COLO668 (cell line): ENCODE data around the gene DEGS2.
"Not testable (repeated sequence)": the region's sequence is repeated elsewhere in the genome, so short reads cannot be mapped to it uniquely, and the experiment has no call there.

Experiments
- DNase-seq: peaks from one replicate; lab custom pipeline; 2025; ENCODE audit not compliant: unreplicated experiment; lab: John Stamatoyannopoulos, UW

Gene DEGS2

DNA sequence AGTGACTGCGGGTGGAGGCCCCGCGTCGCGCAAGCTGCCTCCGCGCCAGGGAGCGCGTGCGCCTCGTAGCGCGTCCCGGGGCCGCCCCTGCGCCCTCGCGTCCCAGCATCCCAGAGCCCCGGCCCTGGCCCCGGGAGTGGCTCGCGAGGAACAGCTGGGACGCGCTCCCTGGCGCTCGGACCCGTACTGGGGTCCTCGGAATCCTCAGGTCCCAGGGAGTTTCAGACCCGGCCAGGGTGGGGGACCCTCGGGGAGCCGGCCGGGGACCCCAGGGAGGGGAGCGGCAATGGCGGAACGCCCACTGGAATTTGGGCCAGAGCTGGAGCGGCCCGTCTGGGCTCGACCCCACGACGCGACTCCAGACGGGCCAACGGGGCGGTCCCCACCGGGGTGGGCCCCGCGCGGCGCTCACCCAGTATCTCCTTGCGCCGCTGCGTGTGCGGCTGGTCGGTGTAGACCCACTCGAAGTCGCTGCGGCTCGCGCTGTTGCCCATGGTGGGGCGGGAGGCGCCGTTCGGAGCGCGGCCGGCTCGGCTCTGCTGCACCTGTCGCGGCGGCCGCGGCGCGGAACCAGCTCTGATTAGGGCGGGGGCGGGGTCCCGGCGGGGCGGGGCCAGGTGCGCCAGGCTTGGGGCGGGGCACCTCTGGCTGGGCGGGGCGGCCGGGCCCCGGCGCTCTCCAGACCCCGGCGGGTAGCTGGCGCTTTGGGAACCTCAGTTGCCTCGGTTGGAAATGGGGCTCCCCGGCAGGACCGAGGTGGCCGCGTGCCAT lies at the start of gene DEGS2:
Gene DEGS2, minus strand, starts transcription at position 552 of the 771 bp plus-strand sequence. Its CDS starts 58 bp downstream, at position 494.
- DNase-seq = peak; percentile 92

DNA sequence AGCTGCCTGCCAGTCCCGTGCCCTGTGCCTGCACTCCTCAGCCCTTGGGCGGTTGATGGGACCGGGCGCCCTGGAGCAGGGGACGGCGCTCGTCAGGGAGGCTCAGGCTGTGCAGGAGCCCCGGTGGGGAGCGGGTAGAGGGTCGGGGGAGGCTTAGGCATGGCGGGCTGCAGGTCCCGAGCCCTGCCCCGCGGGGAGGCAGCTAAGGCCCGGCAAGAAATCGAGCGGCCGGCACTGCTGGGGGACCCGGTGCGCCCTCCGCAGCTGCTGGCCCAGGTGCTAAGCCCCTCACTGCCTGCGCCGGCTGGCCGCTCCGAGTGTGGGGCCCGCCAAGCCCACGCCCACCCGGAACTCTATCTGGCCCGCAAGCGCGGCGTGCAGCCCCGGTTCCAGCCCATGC lies 48.7 kb upstream of the DEGS2 start:
- DNase-seq = not testable (repeated sequence)

DNA sequence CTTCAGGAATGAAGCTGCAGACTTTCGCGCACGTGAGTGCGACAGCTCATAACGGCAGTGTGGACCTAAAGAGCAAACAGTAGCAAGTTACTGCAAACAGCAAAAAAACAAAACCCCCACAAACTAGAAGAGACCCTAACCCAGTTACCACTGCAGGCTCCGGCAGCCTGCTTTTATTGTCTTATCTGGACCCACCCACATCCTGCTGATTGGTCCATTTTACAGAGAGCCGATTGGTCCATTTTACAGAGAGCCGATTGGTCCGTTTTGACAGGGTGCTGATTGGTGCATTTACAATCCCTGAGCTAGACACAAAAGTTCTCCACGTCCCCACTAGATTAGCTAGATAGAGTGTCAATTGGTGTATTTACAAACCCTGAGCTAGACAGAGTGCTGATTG lies 48.1 kb upstream of the DEGS2 start:
- not testable (repeated sequence) for DNase-seq

DNA sequence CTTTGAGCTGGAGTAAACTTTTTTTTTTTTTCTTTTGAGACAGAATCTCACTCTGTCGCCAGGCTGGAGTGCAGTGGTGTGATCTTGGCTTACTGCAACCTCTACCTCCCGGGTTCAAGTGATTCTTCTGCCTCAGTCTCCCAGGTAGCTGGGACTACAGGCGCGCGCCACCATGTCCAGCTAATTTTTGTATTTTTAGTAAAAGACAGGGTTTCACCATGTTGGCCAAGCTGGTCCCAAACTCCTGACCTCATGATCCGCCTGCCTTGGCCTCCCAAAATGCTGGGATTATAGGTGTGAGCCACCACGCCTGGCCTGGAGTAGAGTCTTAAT lies 45.4 kb upstream of the DEGS2 start:
- not testable (repeated sequence) for DNase-seq

DNA sequence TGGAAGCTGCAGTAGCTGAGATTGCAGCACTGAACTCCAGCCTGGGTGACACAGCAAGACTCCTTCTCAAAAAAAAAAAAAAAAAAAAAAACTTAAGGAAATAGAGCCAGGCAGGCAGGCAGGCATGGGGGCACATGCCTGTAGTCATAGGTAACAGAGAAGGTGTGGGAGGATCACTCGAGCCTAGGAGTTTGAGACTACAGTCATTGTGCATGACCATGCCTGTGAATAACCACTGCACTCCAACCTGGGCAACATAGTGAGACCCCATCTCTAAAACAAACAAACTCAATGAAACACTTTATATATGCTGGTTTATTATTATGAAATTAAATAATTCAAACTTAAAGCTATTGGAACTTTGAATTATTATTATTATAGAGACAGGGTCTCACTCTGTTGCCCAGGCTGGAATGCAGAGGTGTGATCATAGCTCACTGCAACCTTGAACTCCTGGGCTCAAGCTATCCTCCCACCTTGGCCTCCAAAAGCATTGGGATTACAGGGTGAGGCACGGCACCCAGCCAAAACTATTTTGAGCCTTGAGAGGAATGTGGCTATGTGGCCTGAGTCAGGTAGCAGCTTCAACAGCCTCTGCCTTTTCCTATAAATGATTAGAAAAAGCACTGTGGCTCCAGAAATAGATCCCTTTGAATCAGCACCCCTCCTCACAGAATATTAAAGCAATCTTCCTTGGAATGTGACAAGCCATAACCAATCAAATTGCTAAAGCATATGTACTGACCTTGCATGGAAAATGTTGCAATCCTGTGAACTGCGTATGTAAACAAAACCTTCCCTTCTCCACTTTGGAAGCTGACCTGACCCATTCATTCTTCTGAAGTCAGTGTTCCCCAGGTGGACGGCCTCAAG lies 44.8 kb upstream of the DEGS2 start:
- no peak for DNase-seq

- no peak for DNase-seq
These were observed 43.7 kb upstream of the DEGS2 start for GRCh38 chr14:100203146-100203545.

DNA sequence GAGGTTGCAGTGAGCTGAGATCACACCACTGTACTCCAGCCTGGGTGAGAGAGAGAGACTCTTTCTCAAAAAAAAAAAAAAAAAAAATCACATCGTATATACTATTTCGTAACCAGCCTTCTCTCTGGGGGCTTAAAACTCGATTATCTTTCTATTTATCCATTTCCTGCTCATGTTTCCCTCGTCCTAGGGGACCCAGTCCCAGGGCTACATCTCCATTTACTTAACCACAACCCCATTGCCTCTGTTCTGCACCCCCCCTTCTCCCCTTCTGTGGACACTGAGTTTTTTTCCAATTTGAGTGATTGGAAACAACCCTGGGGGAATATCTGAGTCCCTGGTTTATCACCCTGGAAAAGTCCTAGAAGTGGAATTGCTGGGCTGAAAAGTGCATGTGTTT lies 43.3 kb upstream of the DEGS2 start:
- no peak for DNase-seq

DNA sequence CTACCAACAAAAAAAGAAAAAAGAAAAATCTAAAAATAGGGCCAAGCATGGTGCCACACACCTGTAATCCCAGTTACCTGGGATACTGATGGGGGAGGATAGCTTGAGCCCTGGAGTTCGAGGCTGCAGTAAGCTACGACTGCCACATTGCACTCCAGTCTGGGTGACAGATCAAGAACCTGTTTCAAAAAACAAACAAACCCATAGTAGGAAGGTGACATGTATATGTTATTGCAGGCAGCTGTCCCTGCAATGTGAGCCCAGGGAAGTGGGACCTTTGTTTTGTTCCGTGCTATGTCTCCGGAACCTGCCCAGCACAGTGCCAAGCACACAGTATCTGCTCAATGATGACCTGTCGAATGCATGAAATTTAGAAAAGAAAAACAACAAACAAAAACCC lies 42.3 kb upstream of the DEGS2 start:
- DNase-seq = peak; percentile 63

GRCh38 chr14:100200311-100200710 lies 40.9 kb upstream of the DEGS2 start:
- no peak for DNase-seq

DNA sequence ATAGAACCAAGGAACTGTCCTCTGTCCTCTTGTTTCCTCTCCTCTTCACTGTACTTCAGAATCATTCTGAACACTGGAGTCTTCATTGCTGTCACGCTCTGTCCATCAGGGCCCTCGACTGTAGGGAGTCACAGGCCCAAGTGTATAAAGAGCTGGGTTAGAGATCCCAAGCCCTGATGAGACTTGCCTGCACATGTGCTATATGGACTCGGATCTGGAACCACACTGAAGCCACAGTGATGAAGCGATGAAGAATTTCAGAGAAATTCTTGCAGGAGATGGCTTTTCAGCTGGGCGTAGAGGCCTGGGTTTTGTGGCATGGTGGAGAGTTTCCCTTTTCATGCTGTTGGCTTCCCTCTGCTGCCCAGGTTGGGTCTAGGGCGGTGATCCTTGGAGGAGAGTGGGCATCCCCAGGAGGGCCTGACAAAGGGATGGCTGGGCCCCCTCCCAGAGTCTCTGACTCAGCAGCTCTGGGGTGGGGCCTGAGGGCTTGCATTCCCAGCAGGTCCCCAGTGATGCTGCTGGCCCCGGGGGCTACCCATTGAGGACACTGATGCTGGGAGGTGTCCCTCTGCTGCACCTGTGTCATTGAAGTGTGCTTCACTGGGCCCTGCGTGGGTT lies 39.9 kb upstream of the DEGS2 start:
- DNase-seq = no peak

GRCh38 chr14:100193417-100194357 lies 34.2 kb upstream of the DEGS2 start:
- no peak for DNase-seq

DNA sequence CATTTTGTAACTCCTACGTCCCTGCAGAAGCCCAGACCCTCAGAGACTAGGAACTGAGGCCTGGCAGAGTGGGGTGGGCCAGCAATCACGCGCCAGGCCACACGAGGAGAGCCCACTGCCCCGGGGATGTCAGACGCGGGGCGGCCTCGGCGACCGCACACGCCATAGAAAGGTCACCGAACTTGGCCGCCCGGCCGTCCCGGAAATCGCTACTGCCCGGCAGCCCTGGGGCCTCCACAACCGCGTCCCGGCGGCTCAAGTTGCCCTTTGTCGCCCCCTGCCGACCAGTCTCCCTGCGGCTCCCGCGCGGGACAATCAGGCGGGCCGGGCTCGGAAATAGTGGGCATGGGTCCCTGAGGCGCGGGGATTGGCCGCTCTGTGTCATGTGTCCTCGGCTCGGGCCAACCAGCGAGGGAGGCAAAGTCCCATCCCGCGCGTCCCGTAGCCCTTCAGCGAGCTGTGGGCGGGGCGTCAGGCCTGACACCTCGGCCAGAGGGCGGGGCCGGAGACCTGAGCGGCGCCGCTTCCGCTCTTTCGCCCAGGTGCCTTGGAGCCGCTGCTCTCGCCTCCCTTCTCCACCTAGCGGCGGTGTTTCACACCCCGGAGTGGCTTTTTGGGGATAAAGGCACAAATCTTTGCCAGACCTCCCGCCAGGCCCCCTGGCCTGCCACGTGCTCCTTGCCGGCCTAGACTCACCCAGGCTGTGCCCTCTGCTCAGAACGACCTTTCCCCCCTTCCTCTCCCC lies 33.4 kb upstream of the DEGS2 start:
- peak; percentile 100 for DNase-seq

DNA sequence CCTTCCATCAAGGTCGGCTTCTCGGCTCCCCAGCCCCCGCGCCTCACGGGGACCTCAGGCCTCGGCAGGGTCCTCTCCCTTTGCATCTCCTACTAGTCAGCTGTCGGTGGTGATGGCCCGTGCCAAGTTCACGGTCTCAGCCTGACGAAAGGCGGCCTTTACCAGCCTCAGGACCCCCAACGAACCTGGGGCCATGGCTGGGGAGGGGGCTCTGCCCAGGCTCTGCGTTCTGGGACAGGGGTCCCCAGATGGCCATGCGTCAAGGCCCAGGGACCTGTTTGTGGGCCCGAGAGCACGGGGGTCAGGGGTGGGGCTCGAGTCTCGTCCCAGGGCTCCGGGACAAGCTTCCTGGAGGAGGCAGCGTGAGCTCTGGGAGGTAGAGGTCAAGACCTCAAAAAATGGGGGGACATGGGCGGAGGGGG lies 32.8 kb upstream of the DEGS2 start:
- peak; percentile 30 for DNase-seq

DNA sequence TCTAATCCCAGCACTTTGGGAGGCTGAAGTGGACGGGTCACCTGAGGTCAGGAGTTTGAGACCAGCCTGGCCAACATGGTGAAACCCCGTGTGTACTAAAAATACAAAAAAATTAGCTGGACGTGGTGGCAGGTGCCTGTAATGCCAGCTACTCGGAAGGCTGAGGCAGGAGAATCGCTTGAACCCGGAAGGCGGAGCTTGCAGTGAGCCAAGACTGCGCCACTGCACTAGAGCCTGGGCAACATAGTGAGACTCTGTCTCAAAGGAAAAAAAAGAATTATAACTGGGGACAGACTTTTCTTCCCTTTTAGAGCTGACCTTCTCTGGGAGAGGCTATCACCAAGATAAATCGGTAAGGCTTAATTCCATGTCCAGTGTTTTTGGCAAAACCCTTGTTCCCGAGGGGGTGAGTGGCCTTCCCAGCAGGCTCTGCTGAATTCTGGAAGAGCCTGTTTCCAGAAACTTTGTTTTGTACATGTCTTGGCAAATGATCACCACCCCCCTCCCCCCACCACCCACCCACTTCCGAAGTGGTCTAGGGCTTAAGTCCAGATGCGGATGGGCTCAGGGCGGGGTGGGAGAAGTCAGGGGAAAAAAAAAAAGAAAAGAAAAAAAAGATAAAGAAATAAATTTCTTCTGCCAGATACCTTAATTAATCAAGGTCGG lies 32.3 kb upstream of the DEGS2 start:
- DNase-seq = no peak

DNA sequence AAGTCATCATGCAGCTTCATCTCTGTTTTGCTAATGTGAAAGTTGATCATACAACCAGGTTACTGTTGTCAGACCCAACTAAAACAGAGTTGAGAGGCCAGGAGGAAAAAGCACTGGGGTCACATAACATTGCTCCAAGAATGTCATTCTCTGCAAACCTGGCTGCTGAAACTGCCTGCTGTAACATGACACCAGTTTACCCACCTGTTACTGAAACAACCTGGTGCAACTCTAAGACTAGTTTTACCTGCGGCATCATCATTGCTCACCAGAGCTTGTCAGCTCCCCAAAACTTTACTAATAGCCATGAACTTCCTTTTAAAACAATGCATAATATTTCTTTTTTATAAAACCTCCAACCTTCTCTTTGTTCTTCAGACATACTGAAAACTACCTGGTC lies 30.7 kb upstream of the DEGS2 start:
- DNase-seq = no peak

GRCh38 chr14:100188392-100189030 lies 29.1 kb upstream of the DEGS2 start:
- no peak for DNase-seq

- no peak for DNase-seq
These were observed 27.9 kb upstream of the DEGS2 start for GRCh38 chr14:100187247-100187833.

DNA sequence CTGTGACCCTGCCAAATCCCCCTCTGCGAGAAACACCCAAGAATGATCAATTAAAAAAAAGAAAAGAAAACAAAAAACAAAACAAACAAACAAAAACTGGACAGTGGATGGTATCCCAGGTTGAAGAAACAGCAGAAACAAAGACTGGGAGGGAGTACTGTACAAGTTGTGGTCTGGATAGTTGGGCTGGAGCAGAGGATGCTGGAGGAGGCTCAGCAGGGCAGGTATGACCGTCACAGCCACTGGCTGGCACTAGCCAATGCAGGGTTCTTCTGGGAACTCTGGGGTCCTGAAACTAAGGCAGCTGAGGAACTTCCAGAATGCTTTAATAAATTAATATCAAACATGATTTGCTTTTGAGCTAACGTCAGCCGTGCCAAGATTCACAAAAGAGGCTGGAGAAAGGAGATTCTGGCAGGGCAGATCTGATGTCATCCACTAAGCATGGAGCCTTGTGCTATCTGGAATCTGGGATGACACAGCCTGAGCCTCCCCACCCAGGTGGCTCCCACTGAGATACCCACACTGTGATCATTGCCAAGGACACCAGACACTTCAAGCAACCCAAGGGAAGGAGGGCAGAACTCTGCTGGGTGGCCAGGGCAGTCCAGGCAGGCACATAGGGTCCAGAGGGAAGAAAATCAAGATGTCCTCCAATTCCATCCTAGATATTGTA lies 22.6 kb upstream of the DEGS2 start:
- DNase-seq = not testable (repeated sequence)
